ENCODE data around the gene DNM3. TPM values are rescaled to one million over a fixed set of nuclear protein-coding genes. Genes with fewer than 3 reads are reported as not detected.

DNM3 gene
- total and polyA plus RNA-seq, 2 of the 8 experiments (the other 6 are each of a cell fraction or from before 2014, with no cell fraction given), result 2.0 to 8.5 TPM

DNA sequence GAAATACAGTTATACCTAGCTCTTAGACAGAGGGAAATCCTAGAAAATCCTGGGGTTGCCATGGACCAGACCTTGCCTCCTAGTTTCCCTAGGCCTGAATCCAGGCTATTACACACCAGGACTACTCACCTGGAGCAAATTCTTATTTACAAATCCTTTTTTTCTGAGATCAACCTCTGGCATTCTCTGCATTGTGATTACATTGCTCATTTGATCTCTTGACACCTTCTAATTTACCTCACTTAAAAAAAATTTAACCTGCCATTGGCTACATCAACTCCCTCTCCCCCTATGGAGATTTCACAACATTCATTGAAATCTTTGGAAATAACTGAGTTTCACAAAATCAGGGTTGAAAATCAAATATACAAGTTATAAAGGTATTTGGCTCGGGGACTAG, 576.3 kb downstream of the DNM3 start:
- no peak overlapping the region for H3K4me3 ChIP-seq (ENCODE audit: extremely low read depth in 1 of 4, insufficient read depth in 2 of 4, low read depth in 3 of 4, low read length in 4 of 4)
- no peak for FAIRE-seq
- no peaks in the 10 kb centered on the region for H3K36me3 ChIP-seq (ENCODE audit: control insufficient read depth in 2 of 4, insufficient read depth in 4 of 4, low read length in 3 of 4)
- H3K79me2 ChIP-seq (ENCODE audit: control insufficient read depth in 1 of 2, insufficient read depth in 2 of 2, low read length in 2 of 2), result no peaks in the 10 kb centered on the region
- no peak overlapping the region for H3K56ac ChIP-seq (replicated peaks; ENCODE audit: insufficient read length, low read depth, low read length)
- H3K23me2 ChIP-seq (ENCODE audit: low read depth, low read length), result no peaks in the 10 kb centered on the region; the same call in 1 of the 2 replicates
- WGBS, 2 experiments (ENCODE audit: extremely low coverage in 1 of 2, insufficient coverage in 1 of 2, insufficient read length in 1 of 2, insufficient replicate concordance in 2 of 2, low coverage in 1 of 2, low lambda C conversion rate in 2 of 2, missing lambda C conversion rate in 1 of 2), result 95% methylated on average over 1 of the region's 1 CpG; no CpG with 5 or more reads in 1 of the 2 experiments
- ChIA-PET POLR2A (ENCODE audit: partially characterized antibody) (interaction anchor here (1.0 kb wide), 1 partner anchor 58 kb away, joined by 3 read pairs; no protein-coding TSS in a partner anchor), CTCF (ENCODE audit: partially characterized antibody) (interaction anchor here (1.1 to 6.1 kb wide), 8 partner anchors 9 to 431 kb away, joined by 3 to 32 read pairs (median 5); no protein-coding TSS in a partner anchor)
- H2BK15ac ChIP-seq (ENCODE audit: low read length), result no peak overlapping the region
- H3K4me1 ChIP-seq (replicated peaks in 1 of 4; ENCODE audit: control insufficient read depth in 3 of 4, insufficient read depth in 4 of 4, low read length in 3 of 4), result peaks cover 0 to 11% (median 3%) of the 10 kb centered on the region in 4 experiments; a peak in 3 of 7 replicates
- H2BK20ac ChIP-seq (ENCODE audit: low read length), result no peak overlapping the region
- no peak overlapping the region for H2AFZ ChIP-seq (ENCODE audit: low read length)
- H2BK12ac ChIP-seq (ENCODE audit: low read depth, low read length), result no peak overlapping the region
- no peak overlapping the region for H4K8ac ChIP-seq (ENCODE audit: extremely low read depth, insufficient read depth, low read length)
- H3K9me3 ChIP-seq (ENCODE audit: insufficient read depth in 2 of 2, low read depth in 1 of 2, low read length in 1 of 2), result no peaks in the 10 kb centered on the region
- no peak overlapping the region for H3K4me2 ChIP-seq (ENCODE audit: insufficient read depth in 1 of 2, low read depth in 2 of 2, low read length in 2 of 2)
- no peak overlapping the region for H2BK120ac ChIP-seq (replicated peaks; ENCODE audit: low read depth, low read length)
- no peaks in the 10 kb centered on the region for H3K27me3 ChIP-seq (replicated peaks in 1 of 4; ENCODE audit: control insufficient read depth in 3 of 4, extremely low read depth in 1 of 4, insufficient read depth in 3 of 4, low read length in 3 of 4)
- no peak overlapping the region for H4K91ac ChIP-seq (replicated peaks; ENCODE audit: insufficient read length, low read length)
- no peak overlapping the region for H3K14ac ChIP-seq (ENCODE audit: insufficient read length)
- no peaks in the 10 kb centered on the region for H3K79me1 ChIP-seq (ENCODE audit: low read depth, low read length)
- H4K5ac ChIP-seq (ENCODE audit: insufficient read length, low read depth, low read length), result no peak overlapping the region
- DNase-seq (ENCODE audit: low read depth in 1 of 2, low spot score in 2 of 2), result no peak
- no peak overlapping the region for H3K18ac ChIP-seq (ENCODE audit: extremely low read depth, low read length)
- no peak overlapping the region for H3K9ac ChIP-seq (replicated peaks in 1 of 4; ENCODE audit: extremely low read depth in 1 of 4, low read depth in 3 of 4, low read length in 3 of 4)
- no peak for TF ChIP-seq CBX5 (IDR thresholded peaks at IDR 0.05; ENCODE audit: low read depth, low read length)
- no peak for TF ChIP-seq KDM1A (IDR thresholded peaks at IDR 0.05; ENCODE audit: borderline replicate concordance, low read length)
- TF ChIP-seq TEAD4 (IDR thresholded peaks at IDR 0.05; ENCODE audit: low read depth, low read length), result no peak
- TF ChIP-seq CHD1 (IDR thresholded peaks at IDR 0.05; ENCODE audit: low read depth, low read length), result no peak
- no peak for TF ChIP-seq MAFK (IDR thresholded peaks at IDR 0.05; ENCODE audit: low read depth, low read length)
- no peak for TF ChIP-seq CTBP2 (IDR thresholded peaks at IDR 0.05; ENCODE audit: borderline replicate concordance, insufficient read depth, insufficient read length, low read length)
- no peak for TF ChIP-seq JUND (IDR thresholded peaks at IDR 0.05; ENCODE audit: low read length)
- no peak overlapping the region for H2AK5ac ChIP-seq (ENCODE audit: low read depth, low read length)
- H2BK5ac ChIP-seq (ENCODE audit: low read depth, low read length), result no peak overlapping the region
- no peaks in the 10 kb centered on the region for H4K20me1 ChIP-seq (replicated peaks in 1 of 2; ENCODE audit: control insufficient read depth in 1 of 2, insufficient read depth in 2 of 2, low read length in 2 of 2)
- H3K27ac ChIP-seq (ENCODE audit: low read depth, low read length), result no peak overlapping the region
- no peak overlapping the region for H3K4ac ChIP-seq (replicated peaks; ENCODE audit: insufficient read length, low read depth, low read length)
- no peak overlapping the region for H3K23ac ChIP-seq (ENCODE audit: insufficient read length)

All from H1 (cell line).